SHP77 treated with DMSO at 0.1 percent for 48 hours (cell line): ENCODE measurements around the gene WDSUB1.

Experiments used
- DNase-seq: peaks from one replicate; lab custom pipeline; 2025; lab: John Stamatoyannopoulos, UW

The WDSUB1 gene

GRCh38 chr2:159224061-159224813 is 62.3 kb downstream of the WDSUB1 start:
- no peak for DNase-seq

GRCh38 chr2:159219394-159219998 is 67.0 kb downstream of the WDSUB1 start:
- no peak for DNase-seq

GRCh38 chr2:159218389-159218788 is 68.1 kb downstream of the WDSUB1 start:
- no peak for DNase-seq

GRCh38 chr2:159217676-159218075 is 68.8 kb downstream of the WDSUB1 start:
- DNase-seq = no peak

- no peak for DNase-seq
Measured at GRCh38 chr2:159215116-159215515, 71.4 kb downstream of the WDSUB1 start.

GRCh38 chr2:159214325-159214865 is 72.1 kb downstream of the WDSUB1 start:
- DNase-seq = no peak

- no peak for DNase-seq
Measured at GRCh38 chr2:159213296-159213695, 73.2 kb downstream of the WDSUB1 start.

- DNase-seq = no peak
Measured at GRCh38 chr2:159211447-159212396, 74.8 kb downstream of the WDSUB1 start.

- no peak for DNase-seq
Measured at GRCh38 chr2:159209341-159210306, 76.9 kb downstream of the WDSUB1 start.

GRCh38 chr2:159208438-159208837 is 78.1 kb downstream of the WDSUB1 start:
- DNase-seq = no peak

- DNase-seq = no peak
Measured at GRCh38 chr2:159206736-159207380, 79.6 kb downstream of the WDSUB1 start.

GRCh38 chr2:159204381-159205144 is 81.9 kb downstream of the WDSUB1 start:
- DNase-seq = no peak

- no peak for DNase-seq
Measured at GRCh38 chr2:159202568-159203071, 83.9 kb downstream of the WDSUB1 start.

- no peak for DNase-seq
Measured at GRCh38 chr2:159201360-159202063, 85.0 kb downstream of the WDSUB1 start.

GRCh38 chr2:159200498-159200897 is 86.0 kb downstream of the WDSUB1 start:
- no peak for DNase-seq

GRCh38 chr2:159199761-159200465 is 86.6 kb downstream of the WDSUB1 start:
- no peak for DNase-seq

- no peak for DNase-seq
Measured at GRCh38 chr2:159199236-159199635, 87.3 kb downstream of the WDSUB1 start.

- no peak for DNase-seq
Measured at GRCh38 chr2:159196393-159196925, 90.0 kb downstream of the WDSUB1 start.
